Lung (tissue), 12 donors: Measurements from ENCODE around the gene RPS27. TPM values are rescaled to one million over a fixed set of nuclear protein-coding genes. Genes with fewer than 3 reads are reported as not detected.

Source experiments
- ATAC-seq: fragments of 200-7000 bp; cut with Tn5 transposase; one replicate; pipeline ENCODE4 v1.9.1; 2020; ENCODE audit warnings: moderate number of reproducible peaks; ENCODE audit not compliant: insufficient read depth, low FRiP score
- DNase-seq, 3 donors: peaks; one replicate each; pipeline ENCODE4 v3.0.0-alpha.2; 2013 to 2017
- H3K27ac ChIP-seq, 2 donors: one replicate each; pipeline ENCODE4 v1.5.1; 2013; ENCODE audit warnings: mild to moderate bottlenecking in 2 of 2, moderate library complexity in 2 of 2, control low read depth in 1 of 2, inconsistent platforms in 1 of 2, low read depth in 1 of 2, low read length in 1 of 2
- H3K27me3 ChIP-seq, 3 donors: one replicate each; pipeline ENCODE4 v1.5.1; 2013; ENCODE audit warnings: low read length in 2 of 3; ENCODE audit not compliant: control insufficient read depth in 3 of 3, insufficient read depth in 3 of 3
- H3K36me3 ChIP-seq, 4 donors: one replicate each; pipeline ENCODE4 v1.5.1; 2013; ENCODE audit warnings: low read length in 4 of 4, mild to moderate bottlenecking in 1 of 4, moderate library complexity in 1 of 4; ENCODE audit not compliant: control insufficient read depth in 4 of 4, insufficient read depth in 4 of 4
- H3K4me1 ChIP-seq, 5 donors: one replicate each; pipeline ENCODE4 v1.5.1; 2013; ENCODE audit warnings: low read length in 5 of 5, mild to moderate bottlenecking in 2 of 5, moderate library complexity in 1 of 5; ENCODE audit not compliant: control insufficient read depth in 5 of 5, insufficient read depth in 5 of 5
- H3K4me3 ChIP-seq: one replicate; pipeline ENCODE4 v1.5.1; 2013; ENCODE audit warnings: mild to moderate bottlenecking, control low read depth, moderate library complexity
- H3K9ac ChIP-seq, 2 donors: one replicate each; pipeline ENCODE4 v1.5.1; 2013; ENCODE audit warnings: low read length in 2 of 2, control low read depth in 1 of 2; ENCODE audit not compliant: insufficient read depth in 1 of 2
- H3K9me3 ChIP-seq, 4 donors: one replicate each; pipeline ENCODE4 v1.5.1; 2013; ENCODE audit warnings: low read length in 3 of 4, mild to moderate bottlenecking in 1 of 4, moderate library complexity in 1 of 4; ENCODE audit not compliant: control insufficient read depth in 4 of 4, insufficient read depth in 3 of 4
- CTCF ChIP-seq: IDR thresholded peaks from 2 replicates; pipeline ENCODE4 v1.5.1; 2012; ENCODE audit warnings: mild to moderate bottlenecking; ENCODE audit errors: control extremely low read depth, extremely low read depth
- WGBS, 2 donors: extraction: QIAGEN DNeasy Blood & Tissue Kit; methylation state at CpG; one replicate each; pipeline ENCODE4 v1.1.7; 2013; 5-methylcytosine and 5-hydroxymethylcytosine counted together
- polyA plus RNA-seq, 2 donors: library from polyadenylated mRNA; stranded (reverse); fragments of 200-250 nt; gene quantifications; one replicate each; pipeline ENCODE4 v1.2.1, GENCODE V29; 2013
- total RNA-seq, 2 donors: library from RNA; depleted of rRNA in 1 of 2; stranded (reverse); fragments of >200 nt in 1 of 2; gene quantifications; one replicate each; pipeline ENCODE4 v1.2.1, GENCODE V29; 2014 to 2021
- donor health status: control.
- donor health status: control.
- donor health status: Bipolar disorder and iron deficiency.
- donor health status: healthy.
- donor health status: DM: yes; HTN: yes; CAD: no.

Gene RPS27
- total and polyA plus RNA-seq, 4 donors, result 1,333 to 9,554 (median 3,383) TPM

- Histone ChIP-seq H3K4me1 (peaks cover 0 to 14% (median 8%) of the 10 kb centered on the region in 5 donors), H3K36me3 (peaks cover 0 to 43% (median 21%) of the 10 kb centered on the region in 4 donors), H3K9me3 (no peaks in the 10 kb centered on the region), H3K27ac (no peak overlapping the region), H3K9ac (no peak overlapping the region), H3K4me3 (no peak overlapping the region), H3K27me3 (no peaks in the 10 kb centered on the region)
- WGBS, 2 donors, result 92 to 93% methylated on average over 11 of the region's 11 CpGs
- no peak for TF ChIP-seq CTCF
- ATAC-seq (no peak), DNase-seq (no peak)
Measured at GRCh38 chr1:153942766-153943549, 47.6 kb upstream of the RPS27 start.

- Histone ChIP-seq H3K27me3 (no peaks in the 10 kb centered on the region), H3K4me3 (no peak overlapping the region), H3K27ac (peak overlapping the region; percentile 97 to 99), H3K9ac (no peak overlapping the region), H3K9me3 (no peaks in the 10 kb centered on the region), H3K36me3 (peaks cover 0 to 49% (median 25%) of the 10 kb centered on the region in 4 donors), H3K4me1 (peaks cover 0 to 14% (median 8%) of the 10 kb centered on the region in 5 donors)
- TF ChIP-seq CTCF, result no peak
- 79 to 81% methylated on average over 15 of the region's 15 CpGs for WGBS, 2 donors
- ATAC-seq, result no peak
- no peak for DNase-seq
Measured at GRCh38 chr1:153944005-153944826, 46.3 kb upstream of the RPS27 start.

- ATAC-seq (no peak), DNase-seq (no peak)
- no peak overlapping the region for H3K9ac ChIP-seq
- H3K9me3 ChIP-seq, result no peaks in the 10 kb centered on the region
- no peaks in the 10 kb centered on the region for H3K27me3 ChIP-seq
- 12 to 43% methylated on average over 3 of the region's 3 CpGs for WGBS, 2 donors
- H3K4me1 ChIP-seq, result peaks cover 0 to 14% (median 8%) of the 10 kb centered on the region in 5 donors
- peak overlapping the region; percentile 97 to 99 for H3K27ac ChIP-seq
- peak overlapping the region; percentile 75 for H3K4me3 ChIP-seq
- H3K36me3 ChIP-seq, result peaks cover 0 to 45% (median 24%) of the 10 kb centered on the region in 4 donors
- TF ChIP-seq CTCF, result no peak
Measured at GRCh38 chr1:153944827-153945117, 45.8 kb upstream of the RPS27 start.
